ENCODE measurements around the gene CCDC85C.

CCDC85C gene

DNA sequence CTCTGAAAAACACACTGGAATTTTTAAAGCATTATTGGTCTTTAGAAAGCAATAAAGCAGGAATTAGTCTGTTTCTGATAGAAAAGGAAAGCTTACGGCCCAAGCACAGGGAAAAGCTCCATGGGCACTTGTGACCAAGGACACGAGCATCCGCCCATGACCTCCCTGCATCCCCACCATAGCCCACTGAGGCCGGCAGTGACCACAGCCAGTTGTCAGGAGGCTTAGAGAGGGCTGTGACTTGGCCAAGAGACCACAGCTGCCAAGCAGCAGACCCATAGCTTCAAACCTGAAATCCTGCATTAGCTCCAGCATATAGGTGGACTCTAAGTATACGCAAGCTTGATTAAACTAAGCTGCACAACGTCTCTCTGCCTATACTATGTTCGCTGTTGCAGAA lies 132.3 kb downstream of the CCDC85C start:
- no peak for DNase-seq (ENCODE audit: low read depth)

DNA sequence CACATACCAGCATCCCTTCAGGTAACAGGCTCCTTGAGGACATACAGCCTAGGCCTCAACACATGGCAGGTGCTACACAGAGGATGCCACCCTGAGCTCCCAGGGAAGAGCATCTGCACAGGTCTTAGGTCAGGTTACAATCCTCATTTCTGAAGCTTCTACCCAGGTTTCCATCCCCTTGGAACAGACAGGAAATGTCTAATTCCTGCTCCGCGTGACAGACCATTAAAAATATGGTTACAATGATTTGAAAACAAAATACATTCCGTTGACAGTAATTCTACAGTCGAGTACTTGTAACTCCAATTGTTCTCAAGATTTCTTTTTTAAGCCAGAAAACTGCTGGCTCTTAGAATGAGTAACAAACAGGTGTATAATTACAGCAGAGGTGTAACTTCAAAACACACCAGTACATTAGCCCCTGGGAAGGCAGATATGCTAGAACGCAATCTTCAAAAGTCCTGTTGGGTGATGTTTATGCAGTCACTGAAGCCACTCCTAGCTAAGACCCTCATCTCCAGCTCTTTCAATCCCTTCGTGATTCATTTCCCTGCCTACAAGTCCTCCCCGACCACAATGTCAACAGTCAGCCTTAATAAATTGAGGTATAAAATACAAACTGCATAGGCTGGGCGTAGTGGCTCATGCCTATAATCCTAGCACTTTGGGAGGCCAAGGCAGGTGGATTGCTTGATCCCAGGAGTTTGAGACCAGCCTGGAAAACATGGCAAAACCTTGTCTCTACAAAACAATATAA lies 135.0 kb downstream of the CCDC85C start:
- no peak for DNase-seq (ENCODE audit: low read depth)

DNA sequence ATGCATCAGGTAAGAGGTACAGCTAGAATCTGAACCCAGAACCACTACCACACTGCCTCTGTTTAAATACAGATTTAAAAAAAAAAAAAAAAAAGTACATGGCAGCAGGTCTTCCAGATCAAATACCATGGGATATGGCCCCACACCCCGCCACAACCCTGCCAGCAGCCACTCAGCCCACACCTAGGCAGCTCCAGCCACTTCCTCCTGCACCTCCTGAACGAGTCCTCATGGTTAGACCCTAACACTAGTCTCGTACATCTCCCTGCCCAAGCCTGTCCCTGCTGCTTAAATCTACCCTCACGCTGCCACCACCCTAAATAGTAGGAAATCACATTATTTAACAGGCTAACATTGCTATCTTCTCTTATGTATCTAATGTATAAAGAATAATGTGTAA lies 135.9 kb downstream of the CCDC85C start:
- no peak for DNase-seq (ENCODE audit: low read depth)

DNA sequence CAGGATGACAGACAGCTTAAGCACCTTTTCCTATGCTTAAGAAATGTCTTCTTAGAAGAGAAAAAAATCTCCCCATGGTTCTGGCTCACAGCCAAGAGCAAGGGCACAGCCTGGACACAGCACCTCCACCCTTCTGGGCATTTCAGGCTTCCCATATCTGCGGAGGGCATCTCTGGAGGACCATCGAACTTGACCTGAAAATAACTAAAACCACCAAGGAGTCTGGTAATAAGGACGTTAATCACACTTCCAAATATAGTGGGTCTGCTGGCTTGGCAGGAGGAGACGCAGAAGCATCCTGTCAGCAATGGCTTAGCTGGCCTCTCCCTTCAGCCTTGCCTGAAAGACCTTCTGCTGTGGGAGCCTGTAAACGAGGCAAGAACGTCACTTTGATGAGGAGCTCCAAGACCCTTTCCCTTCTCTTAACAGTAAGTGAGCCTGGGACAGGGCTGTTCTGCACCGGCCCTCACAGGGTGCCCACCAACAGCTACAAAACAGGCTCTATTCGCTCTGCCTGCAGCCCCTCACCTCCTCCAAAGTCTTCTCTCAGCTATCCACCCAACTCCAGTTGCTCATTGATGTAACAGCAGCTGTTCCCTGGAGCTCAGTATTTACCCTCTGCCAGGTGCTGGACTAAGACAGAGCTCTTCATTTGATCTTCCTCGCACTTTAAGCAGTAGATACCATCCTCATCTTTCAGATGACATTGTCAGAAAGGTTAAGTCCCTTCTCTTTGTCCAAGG lies 136.5 kb downstream of the CCDC85C start:
- DNase-seq (ENCODE audit: low read depth): no peak

DNA sequence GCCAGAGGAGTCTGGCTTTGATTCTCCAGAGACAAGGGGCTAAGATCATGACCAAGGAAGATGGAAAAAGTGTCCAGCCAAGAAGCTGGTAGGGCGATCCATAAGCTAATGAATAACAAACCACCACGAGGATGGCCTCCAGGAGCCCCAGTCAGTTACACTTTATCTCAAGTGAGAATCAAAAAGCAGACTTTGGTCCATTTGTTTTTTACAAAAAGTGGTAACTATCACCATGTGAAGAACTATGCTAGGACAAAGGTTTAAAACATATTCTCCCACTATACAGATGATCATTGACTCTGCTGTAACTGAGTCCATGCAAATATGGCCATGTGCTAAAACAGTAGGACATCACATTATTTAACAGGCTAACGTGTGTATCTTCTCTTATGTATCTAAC lies 137.2 kb downstream of the CCDC85C start:
- DNase-seq (ENCODE audit: low read depth): no peak

DNA sequence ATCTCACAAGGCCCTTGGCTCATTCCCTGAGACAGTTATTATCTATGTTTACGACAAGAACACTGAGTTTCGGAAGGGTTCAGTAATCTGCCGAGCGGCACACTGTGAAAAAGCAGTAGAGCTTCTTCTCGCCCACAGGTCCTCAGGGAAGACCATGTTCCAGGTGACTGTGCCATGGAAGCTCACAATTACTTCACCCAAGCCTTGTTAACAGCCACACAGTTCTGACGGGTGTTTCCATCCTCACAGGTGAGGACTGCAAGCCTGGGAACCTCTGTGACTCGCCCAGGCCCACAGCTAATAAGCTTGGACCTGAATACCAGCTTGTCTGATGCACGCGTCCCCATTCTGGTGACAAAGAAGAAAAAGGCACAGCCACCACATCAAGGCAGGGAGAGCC lies 138.7 kb downstream of the CCDC85C start:
- DNase-seq (ENCODE audit: low read depth): no peak

DNA sequence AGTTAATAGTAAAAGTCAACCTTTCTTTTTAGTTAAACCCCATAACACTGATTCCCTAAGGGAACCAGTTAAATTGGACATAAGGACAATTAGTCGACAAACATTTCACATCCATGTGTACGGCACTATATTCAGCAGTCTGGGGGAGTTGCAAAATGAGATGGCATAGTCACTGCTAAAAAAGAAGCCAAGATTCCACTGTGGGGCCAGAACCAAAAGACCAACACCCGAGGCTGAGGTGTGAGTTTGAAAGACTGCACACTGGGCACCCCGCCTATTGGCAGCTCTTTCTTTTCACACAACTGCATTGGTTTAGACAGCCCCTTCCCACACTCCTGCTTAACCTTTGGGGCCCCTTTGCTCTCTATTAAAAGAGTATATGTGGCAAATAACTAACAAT lies 140.0 kb downstream of the CCDC85C start:
- DNase-seq (ENCODE audit: low read depth): no peak

DNA sequence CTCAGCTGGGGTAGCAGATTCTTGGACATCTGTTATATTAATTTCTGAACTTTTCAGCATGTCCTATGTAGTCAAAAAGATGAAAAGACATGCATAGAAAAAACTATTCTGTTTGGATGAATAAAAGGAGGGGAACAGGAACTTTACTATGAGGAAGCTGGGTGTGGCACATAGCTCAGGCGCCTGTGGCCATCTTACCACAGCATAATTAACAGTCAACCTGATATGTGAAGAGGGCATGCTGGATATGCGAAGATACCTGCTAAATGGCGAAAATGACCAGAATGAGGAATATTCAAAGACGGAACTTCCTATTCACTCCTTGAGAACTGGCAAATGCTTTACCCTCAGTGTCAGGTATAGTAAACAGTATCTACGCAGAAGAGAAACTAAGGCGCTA lies 141.8 kb downstream of the CCDC85C start:
- DNase-seq (ENCODE audit: low read depth): no peak

DNA sequence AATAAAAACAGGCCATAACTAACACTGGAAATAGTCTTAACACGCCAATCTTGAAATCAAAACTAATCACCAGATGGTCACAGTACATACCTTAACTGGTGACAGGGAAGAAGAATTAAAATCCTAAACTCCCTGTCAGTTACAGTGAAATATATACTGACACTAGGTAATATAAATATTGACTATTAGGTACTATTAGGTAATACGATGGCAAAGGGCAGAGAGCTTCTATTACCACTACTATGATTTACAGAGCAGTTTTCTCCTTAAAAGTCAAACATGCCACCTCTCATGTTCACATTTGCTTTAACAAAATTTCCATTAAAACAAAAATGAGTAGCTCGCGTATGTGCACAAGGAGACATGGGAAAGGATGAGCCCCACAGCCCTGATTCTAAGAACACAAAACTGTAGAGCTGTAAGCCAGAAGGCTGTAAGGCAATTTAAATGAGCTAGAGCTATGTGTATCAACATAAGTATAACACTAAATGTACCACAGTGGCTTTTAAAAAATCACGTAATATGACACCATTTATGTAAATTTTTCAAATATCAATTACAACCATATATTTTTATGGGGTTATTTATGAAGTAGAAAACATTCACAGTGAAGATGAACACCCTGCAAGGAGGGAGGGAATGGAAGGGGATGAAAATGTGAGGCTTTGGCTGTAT lies 142.5 kb downstream of the CCDC85C start:
- no peak for DNase-seq (ENCODE audit: low read depth)

DNA sequence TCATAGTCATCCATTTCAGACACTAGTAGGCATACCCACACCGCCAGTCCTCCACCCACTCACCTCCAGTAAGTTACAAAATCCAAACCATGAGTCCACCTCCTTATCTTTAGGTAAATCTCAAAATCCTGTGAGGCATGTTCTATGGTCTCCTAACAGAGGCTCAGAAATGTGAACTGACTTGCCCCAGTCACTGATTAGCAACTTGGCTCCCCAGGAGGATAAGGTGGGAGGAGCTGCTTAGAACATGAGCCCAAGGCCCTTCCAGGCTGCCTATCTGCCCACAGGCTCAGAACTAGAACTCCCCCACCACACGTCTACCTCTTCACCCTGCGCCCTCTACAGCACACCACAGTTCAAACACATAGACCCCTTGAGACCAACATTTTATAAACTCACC lies 143.2 kb downstream of the CCDC85C start:
- DNase-seq (ENCODE audit: low read depth): no peak

DNA sequence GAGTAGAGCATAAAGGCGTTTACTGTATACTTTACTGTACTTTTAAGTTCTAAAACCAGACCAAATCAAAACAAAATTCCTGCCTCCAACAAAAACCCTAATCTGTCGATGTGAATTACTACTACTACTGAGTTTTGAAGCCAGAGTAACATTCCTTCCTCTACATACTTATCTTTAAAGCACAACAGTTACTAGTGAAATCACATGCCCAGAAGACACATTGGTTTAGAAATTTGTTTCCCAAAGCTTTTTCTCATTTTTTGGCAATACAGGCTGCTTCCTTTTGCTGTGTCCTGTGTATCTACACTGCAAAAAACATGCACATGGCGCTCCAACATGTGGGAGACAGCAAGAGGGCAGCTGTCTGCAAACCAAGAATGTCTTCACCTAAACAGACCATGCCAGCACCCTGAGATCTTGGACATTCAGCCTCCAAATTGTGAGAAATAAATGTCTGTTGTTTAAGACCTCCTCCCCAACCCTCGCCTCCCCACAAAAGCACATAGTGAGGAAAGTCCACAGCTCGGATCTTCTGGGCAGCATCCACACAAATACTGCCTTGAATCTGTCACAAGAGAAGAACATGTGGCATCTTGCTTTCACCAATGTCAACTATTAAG lies 144.4 kb downstream of the CCDC85C start:
- DNase-seq (ENCODE audit: low read depth): no peak

DNA sequence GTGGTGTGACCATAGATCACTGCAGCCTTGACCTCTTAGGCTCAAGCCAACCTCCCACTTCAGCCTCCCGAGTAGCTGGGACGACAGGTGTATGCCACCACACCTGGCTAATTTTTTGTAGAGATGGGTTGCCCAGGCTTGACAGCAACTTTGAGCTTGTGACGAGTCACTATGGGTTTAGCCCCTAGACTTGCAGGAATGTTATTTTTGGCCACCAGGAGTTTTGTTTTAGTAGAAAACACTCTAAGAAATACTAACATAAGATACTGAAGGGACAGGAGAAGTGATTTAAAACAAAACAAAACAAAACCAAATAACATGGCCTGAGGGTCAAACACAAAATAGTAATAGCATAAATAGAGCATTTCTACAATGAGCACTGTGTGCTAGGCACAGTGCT lies 149.8 kb downstream of the CCDC85C start:
- no peak for DNase-seq (ENCODE audit: low read depth)

DNA sequence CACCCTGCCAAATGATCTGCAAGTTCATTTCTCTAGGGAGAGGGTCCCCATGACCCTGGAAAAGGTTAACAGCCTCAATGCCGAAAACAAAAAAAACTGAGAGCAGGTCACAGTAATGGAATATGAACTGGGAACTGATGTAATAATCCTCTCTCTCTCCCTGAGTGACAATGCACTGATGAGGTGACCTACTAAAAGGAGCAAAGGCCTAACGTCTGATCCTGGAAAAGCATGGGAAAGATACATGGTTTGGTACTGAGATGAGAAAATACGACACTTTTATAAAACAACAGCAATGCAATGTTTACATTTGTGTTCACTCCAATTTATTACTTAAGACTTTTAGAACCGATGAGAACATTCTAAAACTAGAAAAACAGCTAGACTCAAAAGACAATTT lies 151.0 kb downstream of the CCDC85C start:
- no peak for DNase-seq (ENCODE audit: low read depth)

DNA sequence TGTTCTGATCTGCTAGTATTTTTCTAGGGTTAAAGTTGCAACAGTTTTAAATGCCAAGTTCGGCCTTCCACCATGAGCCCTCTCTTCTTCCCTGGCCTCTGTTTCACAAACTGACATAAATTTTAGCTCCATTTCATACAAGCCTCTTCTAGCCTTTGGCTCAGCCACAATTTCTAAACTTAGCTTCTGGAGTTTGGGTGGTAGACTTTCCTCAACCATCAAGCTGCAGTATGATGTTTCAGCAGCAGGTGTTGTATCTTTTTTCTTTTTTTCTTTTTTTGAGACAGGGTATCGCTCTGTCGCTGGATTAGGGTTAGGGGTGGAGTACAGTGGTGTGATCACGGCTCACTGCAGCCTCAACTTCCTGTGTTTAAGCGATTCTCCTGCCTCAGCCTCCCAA lies 152.8 kb downstream of the CCDC85C start:
- DNase-seq (ENCODE audit: low read depth): no peak

DNA sequence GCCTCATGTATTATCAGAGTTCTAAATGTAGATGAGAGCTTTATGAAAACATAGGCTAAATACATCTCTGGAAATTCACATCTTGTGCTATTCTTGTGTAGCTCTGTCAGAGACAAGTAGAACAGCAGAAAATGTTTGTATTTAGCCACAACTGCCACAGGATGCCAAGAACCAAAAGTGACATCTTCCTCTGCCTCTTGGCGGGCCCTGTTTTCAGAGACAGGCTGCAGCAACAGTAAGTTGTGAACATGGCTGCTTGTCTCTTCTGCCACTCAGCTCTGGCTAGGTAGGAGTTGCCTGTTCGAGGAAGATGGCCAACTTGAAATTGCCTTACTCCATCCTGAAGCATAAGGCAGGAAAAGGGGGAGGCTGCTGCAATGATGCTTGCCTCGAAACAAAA lies 153.7 kb downstream of the CCDC85C start:
- DNase-seq (ENCODE audit: low read depth): no peak

All from activated T-helper 9 cell treated with anti-CD3 and anti-CD28 coated beads, Interleukin-2, amount 50 U/mL, for 16 hours (primary cell).